ENCODE results near the gene PARK7.

- TF ChIP-seq POLR2A (IDR thresholded peaks at IDR 0.05; ENCODE audit: low read depth, low read length) (no peak), TAF1 (IDR thresholded peaks at IDR 0.05; ENCODE audit: low read depth, low read length) (no peak), POLR2AphosphoS5 (IDR thresholded peaks at IDR 0.05; ENCODE audit: low read depth, low read length) (no peak), POU2F2 (IDR thresholded peaks at IDR 0.05; ENCODE audit: low read depth, low read length) (no peak), PAX5 (IDR thresholded peaks at IDR 0.05; ENCODE audit: insufficient read depth, low read length, severe bottlenecking) (no peak), SPI1 (IDR thresholded peaks at IDR 0.05; ENCODE audit: low read depth, low read length) (no peak)
Observed at GRCh38 chr1:8028571-8028910, 67.0 kb downstream of the PARK7 start.

All from GM12891 (cell line).